HL-60/S4 (cell line): ENCODE measurements around the gene TGM3.
"Not testable (repeated sequence)": the region's sequence is repeated elsewhere in the genome, so short reads cannot be mapped to it uniquely, and the experiment has no call there.

ENCODE experiments used
- in situ Hi-C: fragments of 300-500 bp; cut with MboI; formaldehyde crosslinking; loops from 2 replicates; pipeline ENCODE4 v1.14.3; 2022; ENCODE audit warnings: low sequenced_read_pairs

TGM3 gene, protein sequence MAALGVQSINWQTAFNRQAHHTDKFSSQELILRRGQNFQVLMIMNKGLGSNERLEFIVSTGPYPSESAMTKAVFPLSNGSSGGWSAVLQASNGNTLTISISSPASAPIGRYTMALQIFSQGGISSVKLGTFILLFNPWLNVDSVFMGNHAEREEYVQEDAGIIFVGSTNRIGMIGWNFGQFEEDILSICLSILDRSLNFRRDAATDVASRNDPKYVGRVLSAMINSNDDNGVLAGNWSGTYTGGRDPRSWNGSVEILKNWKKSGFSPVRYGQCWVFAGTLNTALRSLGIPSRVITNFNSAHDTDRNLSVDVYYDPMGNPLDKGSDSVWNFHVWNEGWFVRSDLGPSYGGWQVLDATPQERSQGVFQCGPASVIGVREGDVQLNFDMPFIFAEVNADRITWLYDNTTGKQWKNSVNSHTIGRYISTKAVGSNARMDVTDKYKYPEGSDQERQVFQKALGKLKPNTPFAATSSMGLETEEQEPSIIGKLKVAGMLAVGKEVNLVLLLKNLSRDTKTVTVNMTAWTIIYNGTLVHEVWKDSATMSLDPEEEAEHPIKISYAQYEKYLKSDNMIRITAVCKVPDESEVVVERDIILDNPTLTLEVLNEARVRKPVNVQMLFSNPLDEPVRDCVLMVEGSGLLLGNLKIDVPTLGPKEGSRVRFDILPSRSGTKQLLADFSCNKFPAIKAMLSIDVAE

GRCh38 chr20:2295886-2296515 is at the start of gene TGM3:
Gene TGM3 (plus strand): TSS chr20:2296001. CDS start chr20:2296064, 63 bp downstream.
- in situ Hi-C loops, result no loop called here

DNA sequence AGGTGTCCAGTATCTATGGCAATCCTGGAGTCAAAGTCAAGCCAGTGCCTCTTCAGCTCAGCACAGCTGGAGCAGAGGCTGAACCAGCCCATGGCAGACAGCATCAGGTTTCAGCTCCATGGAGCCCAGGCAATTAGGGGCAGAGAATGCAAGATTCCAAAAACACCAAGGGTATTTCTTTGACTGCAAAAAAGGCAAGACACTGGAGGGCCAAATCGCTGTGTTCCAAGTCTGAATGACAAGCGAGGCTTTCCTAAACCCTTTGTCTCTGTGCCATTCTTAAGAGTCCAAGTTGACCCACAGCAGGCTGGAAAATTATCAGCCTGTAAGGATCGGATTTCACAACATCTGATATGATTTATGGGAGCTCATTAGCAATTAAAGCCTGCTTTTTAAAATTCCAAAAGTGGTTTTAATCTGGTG is 49.7 kb upstream of the TGM3 start:
- in situ Hi-C loops, result no loop called here

GRCh38 chr20:2248837-2249236 is 47.0 kb upstream of the TGM3 start:
- in situ Hi-C loops, result no loop called here

- in situ Hi-C loops, result no loop called here
Observed at GRCh38 chr20:2249935-2250334, 45.9 kb upstream of the TGM3 start.

DNA sequence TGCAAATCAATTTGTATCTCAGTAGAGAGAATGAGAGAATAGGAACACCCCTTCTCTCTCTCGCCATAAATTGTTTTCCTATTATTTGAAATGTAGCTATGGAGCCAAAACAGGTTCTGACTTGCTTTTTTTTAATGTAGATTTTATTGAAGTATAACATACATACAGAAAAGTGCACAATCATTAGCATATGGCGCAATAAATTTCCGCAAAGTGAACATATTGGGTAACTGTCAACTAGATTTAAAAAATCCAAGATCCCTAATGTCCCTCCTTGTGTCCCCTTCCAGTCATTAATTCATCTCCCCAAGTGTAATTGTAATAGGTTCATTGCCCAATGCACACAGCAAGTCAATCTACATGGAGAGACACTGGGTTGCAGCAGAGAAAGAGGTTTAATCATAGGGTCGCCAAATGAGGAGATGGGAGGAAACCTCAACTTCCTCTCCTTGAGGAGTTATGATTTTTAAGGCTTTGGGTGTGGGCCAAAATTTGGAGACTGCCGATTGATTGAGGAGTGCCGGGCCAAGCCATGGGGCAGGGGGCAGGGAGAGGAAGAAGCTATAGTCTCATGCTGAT is 43.3 kb upstream of the TGM3 start:
- in situ Hi-C loops, result no loop called here

GRCh38 chr20:2253256-2253655 is 42.5 kb upstream of the TGM3 start:
- in situ Hi-C loops, result no loop called here

DNA sequence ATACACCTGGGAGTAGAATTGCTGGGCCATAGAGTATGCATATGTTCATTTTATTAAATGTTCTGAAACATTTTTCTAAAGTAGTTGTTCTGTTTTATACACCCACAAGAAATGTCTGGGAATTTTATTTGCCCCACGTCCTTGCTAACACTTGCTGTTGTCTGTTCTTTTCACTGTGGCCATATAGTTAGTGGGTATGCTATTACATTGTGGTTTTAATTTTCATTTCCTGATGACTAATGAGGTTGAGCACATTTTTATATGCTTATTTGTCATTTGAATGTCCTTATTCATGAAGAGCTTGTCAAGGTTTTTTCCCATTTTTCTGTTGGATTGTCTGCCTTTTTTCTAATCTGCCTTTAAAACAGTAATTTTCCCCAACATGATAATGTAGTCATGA is 41.5 kb upstream of the TGM3 start:
- in situ Hi-C loops, result no loop called here

DNA sequence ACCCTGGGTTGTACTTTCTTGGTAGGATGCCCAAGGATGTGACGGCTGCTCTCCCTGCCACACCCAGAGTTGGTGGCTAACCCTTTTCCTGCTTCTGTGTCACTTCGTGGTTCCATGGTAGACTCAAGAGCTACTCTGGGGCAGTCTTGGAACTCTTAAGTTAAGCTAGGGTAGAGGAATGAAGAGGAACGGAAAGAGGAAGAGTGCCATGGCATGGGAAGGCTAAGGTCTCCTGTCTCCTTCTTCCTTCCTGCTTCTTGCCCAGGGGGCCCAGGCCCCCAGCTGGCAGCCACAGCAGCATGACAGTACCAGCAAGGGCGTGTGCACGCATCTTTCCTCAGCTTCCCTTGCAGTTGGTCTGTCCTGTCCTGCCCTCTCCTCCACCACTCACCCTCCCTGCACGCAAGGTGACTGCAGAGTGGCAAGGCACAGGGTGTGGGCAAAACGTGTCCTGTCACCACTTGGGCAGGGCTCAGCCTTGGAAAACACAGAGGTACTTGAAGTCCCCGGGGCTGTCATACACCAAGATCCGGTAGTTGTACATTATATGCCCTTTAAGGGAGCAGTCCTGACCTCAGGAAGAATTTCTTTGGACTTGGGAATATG is 39.8 kb upstream of the TGM3 start:
- in situ Hi-C loops, result no loop called here

GRCh38 chr20:2259731-2260130 is 36.1 kb upstream of the TGM3 start:
- in situ Hi-C loops, result no loop called here

DNA sequence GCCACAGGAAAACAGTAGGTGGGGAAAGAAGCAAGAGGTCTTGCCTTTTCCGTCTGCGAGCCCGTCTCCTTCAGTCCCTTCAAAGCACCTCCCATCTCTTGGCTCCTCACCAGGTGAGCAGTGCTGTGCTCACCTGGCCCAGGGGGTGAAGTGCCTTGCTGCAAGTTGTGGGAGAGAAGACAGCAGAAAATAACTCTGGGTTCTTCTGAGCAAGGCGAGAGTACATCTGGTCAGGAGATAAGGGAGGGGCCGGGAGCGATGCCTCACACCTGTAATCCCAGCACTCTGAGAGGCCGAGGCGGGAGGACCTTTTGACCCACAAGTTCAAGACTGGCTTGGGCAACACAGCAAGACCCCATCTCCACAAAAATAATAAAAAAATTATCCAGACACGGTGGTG is 35.6 kb upstream of the TGM3 start:
- in situ Hi-C loops, result no loop called here

DNA sequence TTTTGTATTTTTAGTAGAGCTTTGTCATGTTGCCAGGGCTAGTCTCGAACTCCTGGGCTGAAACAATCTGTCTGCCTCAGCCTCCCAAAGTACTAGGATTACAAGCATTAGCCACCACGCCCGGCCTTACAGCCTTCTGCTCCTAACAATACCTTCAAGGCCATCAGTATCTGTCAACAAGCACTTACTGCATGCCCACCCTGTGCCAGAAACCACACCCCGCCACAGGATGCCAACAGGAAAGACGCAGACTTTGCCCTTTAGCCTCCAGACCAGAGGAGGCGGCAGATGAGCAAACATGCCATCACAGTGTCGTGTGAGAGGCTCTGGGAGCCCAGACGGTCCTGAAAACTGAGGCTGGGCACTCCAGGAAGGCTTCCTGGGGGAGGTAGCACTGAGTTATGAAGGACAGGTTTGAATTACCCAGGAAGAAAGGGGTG is 34.7 kb upstream of the TGM3 start:
- in situ Hi-C loops, result no loop called here

GRCh38 chr20:2261629-2262028 is 34.2 kb upstream of the TGM3 start:
- in situ Hi-C loops, result no loop called here

GRCh38 chr20:2264118-2264517 is 31.7 kb upstream of the TGM3 start:
- in situ Hi-C loops, result no loop called here

DNA sequence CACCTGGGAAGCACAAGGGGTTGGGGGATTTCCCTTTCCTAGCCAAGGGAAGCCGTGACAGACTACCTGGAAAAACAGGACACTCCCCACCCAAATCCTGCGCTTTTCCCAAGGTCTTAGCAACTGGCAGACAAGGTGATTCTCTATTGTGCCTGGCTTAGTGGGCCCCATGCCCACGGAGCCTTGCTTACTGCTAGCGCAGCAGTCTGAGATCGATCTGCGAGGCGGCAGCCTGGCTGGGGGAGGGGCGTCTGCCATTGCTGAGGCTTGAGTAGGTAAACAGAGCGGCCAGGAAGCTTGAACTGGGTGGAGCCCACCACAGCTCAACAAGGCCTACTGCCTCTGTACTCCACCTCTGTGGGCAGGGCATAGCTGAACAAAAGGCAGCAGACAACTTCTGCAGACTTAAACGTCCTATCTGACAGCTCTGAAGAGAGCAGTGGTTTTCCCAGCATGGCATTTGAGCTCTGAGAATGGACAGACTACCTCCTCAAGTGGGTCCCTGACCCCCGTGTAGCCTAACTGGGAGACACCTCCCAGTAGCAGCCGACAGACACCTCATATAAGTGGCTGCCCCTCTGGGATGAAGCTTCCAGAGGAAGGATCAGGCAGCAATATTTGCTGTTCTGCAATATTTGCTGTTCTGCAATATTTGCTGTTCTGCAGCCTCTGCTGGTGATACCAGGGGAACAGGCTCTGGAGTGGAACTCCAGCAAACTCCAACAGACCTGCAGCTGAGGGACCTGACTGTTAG is 31.0 kb upstream of the TGM3 start:
- in situ Hi-C loops, result not testable (repeated sequence)

DNA sequence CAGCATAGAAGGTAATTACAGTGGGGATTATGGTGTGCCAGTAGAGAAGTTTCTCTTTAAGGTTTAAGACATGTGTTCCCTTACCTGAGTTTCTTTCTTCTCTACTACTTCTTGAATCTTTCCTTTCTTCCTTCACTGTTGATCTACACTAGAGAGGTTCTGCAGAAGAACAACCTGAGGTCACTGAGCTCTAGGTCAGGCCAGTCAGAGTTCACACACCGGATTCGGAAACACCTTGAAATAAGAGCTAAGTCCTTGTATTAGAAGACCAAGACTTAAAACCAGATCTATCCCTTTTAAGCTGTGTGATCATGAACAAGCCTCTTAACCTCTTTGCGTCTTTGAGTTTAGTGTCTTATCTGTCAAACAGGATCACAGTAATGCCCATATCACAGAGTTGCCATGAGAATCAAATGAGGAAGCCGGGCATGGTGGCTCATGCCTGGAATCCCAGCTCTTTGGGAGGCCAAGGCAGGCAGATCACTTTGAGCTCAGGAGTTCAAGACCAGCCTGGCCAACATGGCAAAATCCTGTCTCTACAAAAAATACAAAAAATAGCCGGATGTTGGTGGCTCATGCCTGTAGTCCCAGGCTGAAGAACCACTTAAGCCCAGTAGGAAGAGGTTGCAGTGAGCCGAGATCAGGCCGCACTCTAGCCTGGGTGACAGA is 22.0 kb upstream of the TGM3 start:
- in situ Hi-C loops, result no loop called here

GRCh38 chr20:2276015-2276414 is 19.8 kb upstream of the TGM3 start:
- in situ Hi-C loops, result no loop called here

- in situ Hi-C loops, result no loop called here
Observed at GRCh38 chr20:2279253-2279779, 16.5 kb upstream of the TGM3 start.

GRCh38 chr20:2280082-2280481 is 15.7 kb upstream of the TGM3 start:
- in situ Hi-C loops, result no loop called here

- in situ Hi-C loops, result no loop called here
Observed at GRCh38 chr20:2281563-2281962, 14.2 kb upstream of the TGM3 start.

- in situ Hi-C loops, result no loop called here
Observed at GRCh38 chr20:2282181-2282580, 13.6 kb upstream of the TGM3 start.
